Measurements from ENCODE around the gene BCL6B.

Gene BCL6B

DNA sequence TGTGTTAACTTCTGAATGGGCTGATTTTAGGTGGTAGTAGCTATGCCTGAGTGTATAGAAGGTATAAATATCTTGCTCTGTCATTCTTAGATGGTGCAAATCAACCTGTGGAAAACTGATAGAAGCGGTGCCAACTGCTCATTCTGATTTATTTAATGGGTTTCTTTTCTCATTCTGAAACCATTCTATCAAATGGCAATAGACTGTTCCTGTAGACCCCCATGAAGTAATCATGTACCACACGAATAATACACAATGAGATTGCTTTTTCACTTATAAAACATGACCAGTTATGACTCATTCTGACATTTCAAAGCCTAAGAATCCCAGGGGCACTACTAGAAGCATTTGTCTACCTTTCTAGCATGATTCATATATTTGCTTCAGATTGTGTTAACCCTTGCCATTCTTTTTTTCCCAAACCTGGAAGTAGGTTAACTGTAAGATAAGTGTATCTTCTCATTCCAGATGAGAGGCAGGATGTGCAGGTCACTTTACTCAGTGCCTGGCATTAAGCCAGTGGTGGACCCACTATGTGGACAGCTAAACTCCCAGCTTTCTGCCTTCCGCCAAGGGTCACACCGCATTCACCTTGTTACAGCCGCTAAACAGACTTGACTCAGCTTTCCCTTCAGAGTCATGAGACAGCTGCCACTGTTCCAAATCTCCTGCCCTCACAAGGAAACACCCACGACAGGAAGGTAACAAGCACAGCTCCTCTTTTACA, 37.5 kb downstream of the BCL6B start:
- DNase-seq, result no peak

DNA sequence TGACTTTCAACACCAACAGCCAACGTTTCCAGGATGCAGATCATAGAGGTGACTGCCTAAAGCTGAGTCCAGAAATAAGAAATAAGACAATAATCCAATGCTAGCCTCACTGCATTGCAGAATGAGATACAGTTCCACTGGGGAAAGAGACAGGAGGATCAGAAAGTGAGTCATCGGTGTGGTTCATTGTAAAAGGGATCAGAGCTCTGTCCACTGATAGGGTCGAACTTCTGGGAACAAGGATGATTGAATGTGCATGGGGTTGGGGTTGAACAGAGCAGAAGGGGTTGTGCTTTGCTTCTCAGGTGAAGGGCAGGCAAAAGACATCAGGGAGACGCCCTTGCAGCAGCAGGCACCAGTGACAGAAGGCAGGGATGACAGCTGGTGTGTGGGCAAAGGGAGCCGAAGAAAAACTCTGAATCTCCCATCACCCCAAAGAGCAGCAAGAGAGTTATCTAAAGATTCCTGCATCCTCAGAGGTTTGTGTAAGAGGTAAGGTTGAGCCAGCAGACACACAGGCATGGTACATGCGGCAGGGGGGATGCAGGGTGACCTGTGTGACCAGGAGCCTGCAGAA, 40.8 kb downstream of the BCL6B start:
- no peak for DNase-seq

GRCh38 chr17:7064261-7064660, 41.4 kb downstream of the BCL6B start:
- no peak for DNase-seq

- DNase-seq, result no peak
Measured at GRCh38 chr17:7067198-7067597, 44.3 kb downstream of the BCL6B start.

DNA sequence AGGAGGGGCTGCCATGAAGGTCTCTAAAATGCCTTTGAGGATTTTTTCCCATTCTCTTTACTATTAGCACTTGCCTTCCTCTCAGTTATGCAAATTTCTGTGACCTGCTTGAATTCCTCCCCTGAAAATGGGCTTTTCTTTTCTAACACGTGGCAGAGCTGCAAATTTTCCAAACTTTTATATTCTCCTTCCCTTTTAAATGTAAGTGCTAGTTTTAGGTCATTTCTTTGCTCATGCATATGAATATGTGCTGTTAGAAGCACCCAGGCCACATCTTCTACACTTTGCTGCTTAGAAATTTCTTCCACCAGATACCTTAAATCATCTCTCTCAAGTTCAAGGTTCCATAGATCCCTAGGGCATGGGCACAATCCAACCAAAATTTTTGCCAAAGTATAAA, 45.4 kb downstream of the BCL6B start:
- no peak for DNase-seq

DNA sequence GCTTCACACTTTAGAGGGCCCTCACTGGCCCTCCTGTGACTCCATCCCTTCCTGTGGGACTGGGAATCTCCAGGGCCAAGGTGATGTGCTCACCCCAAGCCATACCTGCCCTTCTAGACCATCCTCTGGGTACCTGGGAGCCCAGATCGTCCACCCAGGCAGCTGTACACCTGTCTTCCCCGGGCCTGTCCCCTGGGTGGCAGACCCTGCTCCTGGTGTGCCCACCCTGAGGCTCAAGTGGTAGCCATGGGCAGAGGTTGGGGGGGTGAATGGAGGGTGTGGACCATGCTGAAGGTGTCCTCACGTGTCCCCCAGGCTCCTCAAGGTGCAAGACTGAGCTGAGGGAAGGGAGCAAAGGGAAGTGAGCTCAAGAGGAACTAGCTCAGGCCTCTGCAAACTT, 47.9 kb downstream of the BCL6B start:
- DNase-seq, result no peak

DNA sequence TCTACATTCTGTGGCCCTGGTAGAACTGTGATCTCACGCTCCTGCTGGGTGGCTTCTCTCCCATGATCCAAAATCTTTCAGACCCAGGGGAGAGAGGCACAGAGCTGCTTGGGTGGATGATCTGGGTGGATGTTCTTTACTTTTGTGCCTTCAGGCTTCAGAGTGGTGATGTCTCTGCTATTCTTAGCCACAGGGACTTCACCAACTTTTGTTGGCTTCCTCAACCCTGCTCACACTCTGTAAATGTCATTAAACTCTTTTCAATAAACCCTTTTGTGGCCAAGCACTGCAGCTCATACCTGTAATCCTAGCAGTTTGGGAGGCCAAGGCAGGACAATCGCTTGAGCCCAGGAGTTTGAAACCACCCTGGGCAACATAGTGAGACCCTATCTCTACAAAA, 49.6 kb downstream of the BCL6B start:
- DNase-seq, result no peak

- DNase-seq, result no peak
Measured at GRCh38 chr17:7074931-7075330, 52.1 kb downstream of the BCL6B start.

DNA sequence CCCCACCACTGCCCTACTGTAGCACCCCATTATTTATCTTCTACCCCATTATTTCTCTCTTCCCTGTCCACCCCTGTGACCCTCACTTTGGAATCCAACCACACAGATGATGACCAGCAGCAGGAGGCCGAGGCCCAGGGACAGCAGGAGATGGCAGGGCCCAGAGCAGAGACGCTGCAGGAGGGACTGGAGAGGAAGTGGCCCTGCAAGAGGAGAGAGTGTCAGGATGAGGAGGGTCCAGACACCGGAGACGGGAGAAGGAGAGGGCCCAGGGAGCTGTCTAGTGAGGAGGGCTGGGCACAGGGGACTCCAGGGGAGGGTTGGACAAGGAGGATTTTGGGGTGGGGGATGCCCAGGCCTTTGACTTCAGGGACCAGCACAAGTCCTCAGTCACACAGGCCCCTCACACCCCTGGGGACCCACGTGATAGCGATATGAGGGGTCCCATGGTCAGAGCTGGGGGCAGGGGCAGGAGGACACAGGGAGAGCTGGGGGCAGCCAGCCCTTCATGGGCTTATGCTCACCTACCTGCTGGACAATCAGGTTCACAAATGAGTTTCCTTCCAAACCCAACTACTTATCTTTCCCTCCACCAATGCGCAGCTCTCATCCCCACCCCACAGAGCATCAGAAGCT, 55.2 kb downstream of the BCL6B start:
- no peak for DNase-seq

DNA sequence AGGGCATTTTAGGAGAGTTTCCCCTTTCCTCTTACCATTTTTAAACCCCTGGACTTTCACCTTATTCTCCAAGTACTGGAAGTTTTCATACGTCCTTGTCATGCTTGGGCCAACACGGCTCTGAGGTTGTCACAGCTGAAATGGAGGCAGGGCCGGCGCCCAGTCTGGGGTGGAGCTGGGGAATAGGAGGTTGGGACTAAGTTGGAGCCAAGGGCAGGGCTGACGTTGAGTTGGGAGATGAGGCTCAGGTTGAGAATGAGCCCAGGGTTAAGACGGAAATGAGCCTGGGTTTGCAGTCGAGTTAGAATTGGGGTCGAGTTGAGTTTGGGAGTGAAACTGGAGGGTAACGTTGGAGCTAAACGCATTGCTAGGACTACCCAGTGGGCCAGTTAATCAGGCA, 55.9 kb downstream of the BCL6B start:
- no peak for DNase-seq
